Activated gamma-delta T cell treated with Interleukin-2 at 50 U/mL for 16 hours (primary cell): ENCODE results near the gene OLFML2A.

Experiments used
- DNase-seq: peaks from one replicate; pipeline ENCODE4 v3.0.0-alpha.2; 2020

The OLFML2A gene

GRCh38 chr9:124800306-124801259 is 23.6 kb downstream of the OLFML2A start:
- no peak for DNase-seq

GRCh38 chr9:124801356-124801755 is 24.4 kb downstream of the OLFML2A start:
- DNase-seq = no peak

GRCh38 chr9:124802426-124802825 is 25.5 kb downstream of the OLFML2A start:
- DNase-seq = no peak

GRCh38 chr9:124803911-124804310 is 27.0 kb downstream of the OLFML2A start:
- no peak for DNase-seq

- no peak for DNase-seq
Observed at GRCh38 chr9:124805186-124805585, 28.3 kb downstream of the OLFML2A start.

- DNase-seq = no peak
Observed at GRCh38 chr9:124808246-124808956, 31.5 kb downstream of the OLFML2A start.

GRCh38 chr9:124809211-124809610 is 32.3 kb downstream of the OLFML2A start:
- no peak for DNase-seq

GRCh38 chr9:124809741-124810500 is 33.0 kb downstream of the OLFML2A start:
- no peak for DNase-seq

GRCh38 chr9:124810663-124811355 is 33.9 kb downstream of the OLFML2A start:
- no peak for DNase-seq

GRCh38 chr9:124812441-124812876 is 35.5 kb downstream of the OLFML2A start:
- DNase-seq = no peak

GRCh38 chr9:124813041-124813440 is 36.1 kb downstream of the OLFML2A start:
- DNase-seq = no peak

- no peak for DNase-seq
Observed at GRCh38 chr9:124813501-124814163, 36.7 kb downstream of the OLFML2A start.

- no peak for DNase-seq
Observed at GRCh38 chr9:124814164-124814535, 37.2 kb downstream of the OLFML2A start.

- DNase-seq = no peak
Observed at GRCh38 chr9:124815601-124816000, 38.7 kb downstream of the OLFML2A start.

- DNase-seq = no peak
Observed at GRCh38 chr9:124818431-124819281, 41.7 kb downstream of the OLFML2A start.

GRCh38 chr9:124820698-124821623 is 44.0 kb downstream of the OLFML2A start:
- DNase-seq = no peak

- DNase-seq = no peak
Observed at GRCh38 chr9:124828489-124829333, 51.8 kb downstream of the OLFML2A start.

- no peak for DNase-seq
Observed at GRCh38 chr9:124829334-124829669, 52.4 kb downstream of the OLFML2A start.

GRCh38 chr9:124830593-124830992 is 53.7 kb downstream of the OLFML2A start:
- no peak for DNase-seq
